GM12878 (cell line): Measurements from ENCODE around the gene LCN1. TPM values are rescaled to one million over a fixed set of nuclear protein-coding genes. Genes with fewer than 3 reads are reported as not detected.

Experiments used
- CREM ChIP-seq: IDR thresholded peaks from 2 replicates; pipeline ENCODE4 v1.6.1; 2014; ENCODE audit warnings: antibody characterized with exemption, low read depth
- CUX1 ChIP-seq: IDR thresholded peaks from 2 replicates; pipeline ENCODE4 v1.6.1; 2012; ENCODE audit warnings: improper control_type of control experiment, low read depth, low read length; ENCODE audit not compliant: insufficient replicate concordance
- E2F8 ChIP-seq: fragments of 450-650 bp; IDR thresholded peaks from 2 replicates; pipeline ENCODE4 v1.6.1; 2018; ENCODE audit warnings: mild to moderate bottlenecking, low read depth, moderate library complexity; ENCODE audit not compliant: partially characterized antibody
- EGR1 ChIP-seq, 2 experiments: IDR thresholded peaks; 1 replicate in 1 of 2; 2 replicates in 1 of 2; pipeline ENCODE4 v1.6.1; 2011 to 2012; ENCODE audit warnings: low read depth in 2 of 2, low read length in 2 of 2, borderline replicate concordance in 1 of 2, mild to moderate bottlenecking in 1 of 2, moderate library complexity in 1 of 2
- GABPA ChIP-seq: IDR thresholded peaks from 2 replicates; pipeline ENCODE4 v1.6.1; 2014; ENCODE audit warnings: antibody characterized with exemption, low read depth, mild to moderate bottlenecking, inconsistent platforms
- HCFC1 ChIP-seq: fragments of 150-350 bp; IDR thresholded peaks from 2 replicates; pipeline ENCODE4 v1.6.1; 2014; ENCODE audit warnings: low read length
- HDGF ChIP-seq: fragments of 450-650 bp; IDR thresholded peaks from 2 replicates; pipeline ENCODE4 v1.6.1; 2016; ENCODE audit warnings: antibody characterized with exemption
- MAX ChIP-seq: IDR thresholded peaks from 2 replicates; pipeline ENCODE4 v1.6.1; 2012; ENCODE audit warnings: low read depth, low read length, improper control_type of control experiment
- MLLT1 ChIP-seq: fragments of 450-650 bp; IDR thresholded peaks from 2 replicates; pipeline ENCODE4 v1.6.1; 2016; ENCODE audit warnings: mild to moderate bottlenecking
- PAX8 ChIP-seq: fragments of 450-650 bp; IDR thresholded peaks from 2 replicates; pipeline ENCODE4 v1.6.1; 2017; ENCODE audit warnings: mild to moderate bottlenecking, moderate library complexity
- PKNOX1 ChIP-seq: fragments of 450-650 bp; IDR thresholded peaks from 2 replicates; pipeline ENCODE4 v1.6.1; 2016; ENCODE audit warnings: mild to moderate bottlenecking
- POLR2AphosphoS5 ChIP-seq: IDR thresholded peaks from 2 replicates; pipeline ENCODE4 v1.6.1; 2011; ENCODE audit warnings: mild to moderate bottlenecking, low read length, inconsistent platforms
- YBX1 ChIP-seq: fragments of 450-650 bp; IDR thresholded peaks from 2 replicates; pipeline ENCODE4 v1.6.1; 2016; ENCODE audit warnings: antibody characterized with exemption
- YY1 ChIP-seq: IDR thresholded peaks from 2 replicates; pipeline ENCODE4 v1.6.1; 2011; ENCODE audit warnings: low read depth, mild to moderate bottlenecking, low read length
- ZBTB4 ChIP-seq: fragments of 450-650 bp; formaldehyde crosslinking; IDR thresholded peaks from 2 replicates; pipeline ENCODE4 v1.4.0; 2022; ENCODE audit warnings: mild to moderate bottlenecking, moderate library complexity
- polyA plus RNA-seq, 11 experiments: library from polyadenylated mRNA; depleted of rRNA in 4 of 11; unstranded in 6 of 11; stranded (reverse) in 5 of 11; fragments of >200 nt; fragmentation: Nextera tagmentation in 4 of 11; fragmentation: Illumina TruSeq in 1 of 11; extraction: Ambion mirVana in 4 of 11; extraction: Trizol in 1 of 11; gene quantifications; 1 replicate in 1 of 11; 2 replicates in 10 of 11; pipeline versions ENCODE4 v1.2.1 to v1.2.3, GENCODE V29; 2011 to 2016; ENCODE audit warnings: inconsistent platforms in 2 of 11, missing spikeins in 2 of 11, low read depth in 1 of 11
- total RNA-seq, 4 experiments: library from RNA; depleted of rRNA in 3 of 4; stranded (reverse); fragments of >200 nt in 3 of 4; fragmentation: Illumina TruSeq in 1 of 4; extraction: Trizol in 1 of 4; gene quantifications; 2 replicates each; pipeline versions ENCODE4 v1.2.1 to v1.2.3, GENCODE V29; 2013 to 2021

LCN1 gene
- total and polyA plus RNA-seq, 10 of the 15 experiments (the other 5 are each of a cell fraction or from before 2014, with no cell fraction given) = not detected

- TF ChIP-seq POLR2AphosphoS5 (no peak), ZBTB4 (CRISPR knock-in tag) (peak; percentile 85), CUX1 (no peak), GABPA (no peak), HDGF (no peak), MAX (peak; percentile 92), PKNOX1 (no peak), HCFC1 (peak; percentile 54), EGR1 (IDR thresholded peaks at IDR 0.05; ENCODE audit: borderline replicate concordance in 1 of 2, low read depth in 2 of 2, low read length in 2 of 2) (peak in 1 of 2 experiments; percentile 40; a peak in 1 of 3 replicates), E2F8 (no peak), YBX1 (no peak), CREM (no peak), YY1 (peak; percentile 80), MLLT1 (no peak), PAX8 (no peak)
These were observed 21.7 kb upstream of the LCN1 start (continued) for GRCh38 chr9:135499326-135500070.
